Esophagus mucosa (tissue), 1 donor: ENCODE measurements around the gene ZNF576. TPM values are rescaled to one million over a fixed set of nuclear protein-coding genes. Genes with fewer than 3 reads are reported as not detected.
"Not testable (repeated sequence)": the region's sequence is repeated elsewhere in the genome, so short reads cannot be mapped to it uniquely, and the experiment has no call there.

Source experiments
- ATAC-seq: fragments of 200-7000 bp; cut with Tn5 transposase; one replicate; pipeline ENCODE4 v1.9.1; 2020
- total RNA-seq: library from RNA; stranded (reverse); gene quantifications from one replicate; pipeline ENCODE4 v1.2.4, GENCODE V29; 2023
- donor health status: DM: yes; HTN: yes; CAD: no.

ZNF576 gene
- total RNA-seq, 1 donor from 2014 or later = 12.4 TPM

DNA sequence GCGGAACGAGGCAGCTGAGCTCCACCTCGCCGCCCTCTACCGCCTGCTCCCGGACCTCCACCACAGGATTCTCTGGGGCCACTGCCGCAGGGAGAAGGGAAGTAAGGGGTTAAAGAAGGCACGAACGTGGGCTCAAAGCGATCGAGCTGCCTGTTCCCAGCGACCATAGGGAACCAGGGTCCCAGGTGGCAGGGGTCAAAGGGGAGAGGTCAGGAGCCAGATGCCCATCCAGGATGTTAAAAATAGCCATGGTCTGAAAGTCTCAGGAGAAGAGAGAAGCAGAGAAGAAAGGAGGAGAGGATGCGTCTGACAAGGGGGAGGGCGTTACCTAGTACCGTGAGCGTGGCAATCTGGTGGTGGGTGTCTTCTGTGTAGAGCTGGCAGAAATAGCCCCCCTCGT is 30.4 kb downstream of the ZNF576 start:
- ATAC-seq = no peak

DNA sequence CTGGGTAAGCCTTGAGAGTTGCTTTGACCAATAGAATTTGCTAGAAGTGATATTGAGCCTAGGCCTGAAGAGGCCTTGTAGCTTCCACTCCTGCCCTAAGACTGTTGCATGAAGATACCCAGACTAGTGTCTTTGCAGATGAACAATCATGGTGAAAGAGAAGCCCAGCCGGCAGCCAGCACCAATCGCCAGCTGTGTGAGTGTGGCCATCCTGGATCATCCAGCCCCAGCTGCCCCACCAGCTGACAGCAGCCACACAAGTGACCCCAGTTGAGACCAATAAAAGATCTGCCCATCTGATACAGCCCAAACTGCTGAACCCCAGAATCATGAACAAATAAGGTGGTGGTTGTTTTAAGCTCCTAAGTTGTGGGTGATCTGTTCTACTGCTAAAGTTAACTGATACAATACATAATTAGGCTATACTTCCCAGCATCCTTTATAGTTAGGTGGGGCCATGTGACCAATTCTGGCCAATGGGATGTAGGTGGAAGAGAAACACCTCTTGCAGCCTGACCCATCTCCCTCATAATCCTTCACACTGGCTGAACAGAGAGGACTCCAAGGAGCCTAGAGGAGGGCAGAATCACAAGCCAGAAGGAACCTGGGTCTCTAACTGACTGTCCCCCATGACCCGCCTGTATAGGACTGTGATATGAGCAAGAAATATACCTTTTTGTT is 32.4 kb downstream of the ZNF576 start:
- no peak for ATAC-seq

DNA sequence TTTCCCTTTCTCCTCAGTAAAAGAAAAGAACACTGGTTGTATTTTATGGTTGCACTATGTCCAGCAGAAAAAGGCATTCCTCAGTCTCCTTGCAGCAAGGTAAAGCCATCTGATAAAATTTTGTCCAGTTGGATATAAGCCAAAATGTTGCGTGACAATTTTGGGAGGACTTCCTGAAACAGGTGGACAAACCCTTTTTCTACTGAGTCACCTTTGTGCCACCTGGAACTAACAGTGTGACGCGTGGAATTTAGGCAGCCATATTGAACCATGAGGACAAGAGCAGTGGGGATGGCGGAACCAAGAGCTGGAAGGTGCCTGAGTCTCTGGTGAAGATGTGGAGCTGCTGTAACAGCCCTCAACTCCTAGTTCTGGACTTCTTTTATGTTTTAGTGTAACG is 35.1 kb downstream of the ZNF576 start:
- ATAC-seq = no peak

GRCh38 chr19:43633520-43633919 is 37.1 kb downstream of the ZNF576 start:
- ATAC-seq = no peak

GRCh38 chr19:43634068-43634467 is 37.7 kb downstream of the ZNF576 start:
- no peak for ATAC-seq

- no peak for ATAC-seq
Measured at GRCh38 chr19:43634506-43634871, 38.1 kb downstream of the ZNF576 start.

- ATAC-seq = no peak
Measured at GRCh38 chr19:43634872-43635560, 38.6 kb downstream of the ZNF576 start.

DNA sequence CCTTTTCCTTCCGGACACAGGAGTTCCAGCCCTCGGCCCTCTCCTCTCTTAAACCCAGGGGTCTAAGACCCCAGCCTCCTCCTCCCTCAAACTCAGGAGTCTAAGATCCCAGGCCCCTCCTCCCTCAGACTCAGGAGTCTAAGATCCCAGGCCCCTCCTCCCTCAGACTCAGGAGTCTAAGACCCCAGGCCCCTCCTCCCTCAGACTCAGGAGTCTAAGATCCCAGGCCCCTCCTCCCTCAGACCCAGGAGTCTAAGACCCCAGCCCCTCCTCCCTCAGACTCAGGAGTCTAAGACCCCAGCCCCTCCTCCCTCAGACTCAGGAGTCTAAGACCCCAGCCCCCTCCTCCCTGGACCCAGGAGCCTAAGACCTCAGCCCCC is 39.2 kb downstream of the ZNF576 start:
- ATAC-seq = not testable (repeated sequence)

GRCh38 chr19:43636121-43636683 is 39.8 kb downstream of the ZNF576 start:
- no peak for ATAC-seq

- no peak for ATAC-seq
Measured at GRCh38 chr19:43638214-43638994, 42.0 kb downstream of the ZNF576 start.

GRCh38 chr19:43638995-43639518 is 42.7 kb downstream of the ZNF576 start:
- no peak for ATAC-seq

GRCh38 chr19:43639519-43640423 is 43.4 kb downstream of the ZNF576 start, which contains the start of gene CADM4:
TSS of gene CADM4 (minus strand) at chr19:43639850. CDS start at chr19:43639790, 60 bp downstream.
- ATAC-seq = peak; percentile 61

DNA sequence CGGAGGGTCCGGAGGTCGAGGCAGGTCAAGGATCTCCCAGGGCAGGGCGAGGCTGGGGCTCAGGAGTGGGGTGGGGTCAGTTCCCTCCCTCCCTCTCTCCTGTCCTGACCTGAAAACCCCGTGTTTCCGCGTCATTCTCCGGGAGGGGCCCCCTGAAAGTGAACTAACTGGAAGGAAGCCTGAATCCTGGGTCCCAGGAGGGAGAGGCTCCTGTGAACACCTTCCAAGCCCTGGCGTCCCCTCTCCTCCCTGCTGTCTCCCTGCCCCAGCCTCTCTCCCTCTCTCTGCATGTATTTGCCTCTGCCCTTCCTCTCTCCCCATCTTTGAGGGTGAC is 44.0 kb downstream of the ZNF576 start:
- peak; percentile 73 for ATAC-seq

DNA sequence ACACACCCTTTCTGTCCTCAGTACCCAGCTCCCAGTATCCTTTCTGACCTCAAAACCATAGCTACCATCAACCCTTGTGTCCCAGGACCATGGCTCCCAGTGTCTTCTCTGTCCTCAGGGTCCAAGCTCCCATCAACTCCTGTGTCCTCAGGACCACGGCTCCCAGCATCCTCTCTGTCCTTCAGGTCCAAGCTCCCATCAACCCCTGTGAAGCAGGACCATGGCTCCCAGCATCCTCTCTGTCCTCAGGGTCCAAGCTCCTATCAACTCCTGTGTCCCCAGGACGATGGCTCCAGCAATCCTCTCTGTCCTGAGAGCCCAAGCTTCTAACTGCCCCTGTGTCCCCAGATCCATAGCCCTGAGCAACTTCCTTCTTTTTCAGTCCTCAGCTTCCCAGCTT is 44.9 kb downstream of the ZNF576 start:
- no peak for ATAC-seq

- no peak for ATAC-seq
Measured at GRCh38 chr19:43642531-43642930, 46.1 kb downstream of the ZNF576 start.

GRCh38 chr19:43643326-43643725 is 46.9 kb downstream of the ZNF576 start:
- no peak for ATAC-seq

DNA sequence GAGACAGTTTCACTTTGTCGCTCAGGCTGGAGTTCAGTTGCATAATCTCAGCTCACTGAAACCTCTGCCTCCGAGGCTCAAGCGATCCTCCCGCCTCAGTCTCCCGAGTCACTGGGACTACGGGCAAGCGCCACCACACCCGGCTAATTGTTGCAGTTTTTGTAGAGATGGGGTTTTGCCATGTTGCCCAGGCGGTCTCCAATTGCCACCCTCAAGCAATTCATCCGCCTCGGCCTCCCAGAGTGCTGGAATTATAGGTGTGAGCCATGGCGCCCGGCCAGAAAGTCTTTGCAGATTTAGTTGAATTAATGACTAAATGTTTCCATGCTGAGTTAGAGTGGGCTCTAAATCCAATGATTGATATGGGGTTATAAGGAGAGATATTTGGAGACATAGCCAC is 47.8 kb downstream of the ZNF576 start:
- no peak for ATAC-seq

DNA sequence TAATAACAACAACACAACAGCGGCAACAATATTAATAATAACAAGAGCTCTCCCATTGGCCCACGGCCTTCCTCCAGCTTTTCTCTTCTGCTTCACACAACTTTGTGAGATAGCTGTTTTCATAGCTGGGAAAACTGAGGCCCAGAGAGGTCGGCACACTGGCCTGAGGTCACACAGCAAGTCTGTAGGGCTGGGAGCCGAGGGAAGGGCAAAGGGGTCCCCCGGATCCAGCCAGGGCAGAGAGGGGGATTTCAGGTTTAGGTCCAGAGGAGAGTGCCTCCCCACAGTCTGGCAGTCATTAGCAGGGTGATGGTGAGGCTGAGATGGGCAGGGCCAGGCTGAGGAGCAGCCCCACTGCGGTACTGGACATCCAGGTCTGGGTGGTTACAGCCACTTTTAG is 52.2 kb downstream of the ZNF576 start:
- ATAC-seq = no peak

- ATAC-seq = no peak
Measured at GRCh38 chr19:43649514-43649913, 53.1 kb downstream of the ZNF576 start.

GRCh38 chr19:43650276-43650675 is 53.9 kb downstream of the ZNF576 start:
- not testable (repeated sequence) for ATAC-seq
